RWPE2 (cell line): Measurements from ENCODE around the gene NEB.
"Not testable (repeated sequence)": the region's sequence is repeated elsewhere in the genome, so short reads cannot be mapped to it uniquely, and the experiment has no call there.

Experiments
- ATAC-seq: fragments of 200-7000 bp; cut with Tn5 transposase; 3 replicates; pipeline ENCODE4 v1.9.1; 2021; ENCODE audit warnings: low read depth
- DNase-seq: peaks from one replicate; pipeline ENCODE4 v3.0.0-alpha.2; 2020; ENCODE audit warnings: low spot score
- H3K27ac ChIP-seq: fragments of 450-650 bp; 2 replicates; pipeline ENCODE4 v1.5.1; 2017; ENCODE audit warnings: mild to moderate bottlenecking; ENCODE audit not compliant: poor library complexity, severe bottlenecking
- H3K27me3 ChIP-seq: fragments of 250-450 bp; sonication (Bioruptor Pico); 2 replicates; pipeline ENCODE4 v1.5.1; 2021; ENCODE audit warnings: mild to moderate bottlenecking, moderate library complexity; ENCODE audit not compliant: insufficient read depth, poor library complexity, severe bottlenecking
- H3K36me3 ChIP-seq: fragments of 250-450 bp; sonication (Bioruptor Pico); 2 replicates; pipeline ENCODE4 v1.5.1; 2020; ENCODE audit warnings: low read depth, mild to moderate bottlenecking, moderate library complexity
- H3K4me1 ChIP-seq: fragments of 250-450 bp; sonication (Bioruptor Pico); 2 replicates; pipeline ENCODE4 v1.5.1; 2021; ENCODE audit warnings: mild to moderate bottlenecking, moderate library complexity; ENCODE audit not compliant: insufficient read depth, poor library complexity, severe bottlenecking
- H3K4me3 ChIP-seq: fragments of 250-450 bp; sonication (Bioruptor Pico); 2 replicates; pipeline ENCODE4 v1.5.1; 2021; ENCODE audit warnings: mild to moderate bottlenecking, moderate library complexity; ENCODE audit not compliant: severe bottlenecking
- H3K9me3 ChIP-seq: fragments of 250-450 bp; sonication (Bioruptor Pico); 2 replicates; pipeline ENCODE4 v1.5.1; 2021; ENCODE audit warnings: mild to moderate bottlenecking, moderate library complexity; ENCODE audit not compliant: severe bottlenecking
- CTCF ChIP-seq: fragments of 450-650 bp; IDR thresholded peaks from one replicate; pipeline ENCODE4 v1.5.1; 2017; ENCODE audit warnings: mild to moderate bottlenecking, moderate library complexity; ENCODE audit not compliant: poor library complexity, severe bottlenecking

NEB gene

GRCh38 chr2:151650456-151650855, 83.8 kb downstream of the NEB start:
- H3K36me3 ChIP-seq, result no peaks in the 10 kb centered on the region
- H3K4me1 ChIP-seq, result no peaks in the 10 kb centered on the region
- H3K27ac ChIP-seq, result no peak overlapping the region
- no peaks in the 10 kb centered on the region for H3K9me3 ChIP-seq
- H3K4me3 ChIP-seq, result no peak overlapping the region
- no peaks in the 10 kb centered on the region for H3K27me3 ChIP-seq
- ATAC-seq (no peak), DNase-seq (no peak)
- no peak for TF ChIP-seq CTCF

GRCh38 chr2:151649966-151650365, 84.3 kb downstream of the NEB start:
- DNase-seq (no peak), ATAC-seq (no peak)
- Histone ChIP-seq H3K4me1 (no peaks in the 10 kb centered on the region), H3K36me3 (no peaks in the 10 kb centered on the region), H3K27ac (no peak overlapping the region), H3K4me3 (no peak overlapping the region), H3K9me3 (no peaks in the 10 kb centered on the region), H3K27me3 (no peaks in the 10 kb centered on the region)
- no peak for TF ChIP-seq CTCF

DNA sequence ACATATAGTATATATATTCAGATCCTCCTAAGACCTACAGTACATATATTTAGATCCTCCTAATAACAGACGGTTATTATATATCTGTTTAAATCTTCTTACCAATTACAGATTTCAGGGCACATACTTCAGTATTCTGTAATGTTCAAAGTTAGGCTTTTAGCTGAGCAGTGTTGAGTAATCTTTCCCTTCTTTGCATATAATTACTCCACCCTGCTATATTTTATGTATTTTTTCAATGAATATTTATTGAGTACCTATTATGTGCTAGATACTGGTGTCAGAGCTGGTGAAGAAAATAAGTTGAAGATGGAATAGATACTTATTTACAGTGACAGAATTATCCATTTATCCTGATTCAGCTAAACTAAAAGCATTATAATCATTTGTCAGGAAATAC, 84.9 kb downstream of the NEB start:
- DNase-seq (no peak), ATAC-seq (no peak)
- Histone ChIP-seq H3K36me3 (no peaks in the 10 kb centered on the region), H3K27ac (no peak overlapping the region), H3K27me3 (no peaks in the 10 kb centered on the region), H3K9me3 (no peaks in the 10 kb centered on the region), H3K4me3 (no peak overlapping the region), H3K4me1 (no peaks in the 10 kb centered on the region)
- no peak for TF ChIP-seq CTCF

- not testable (repeated sequence) for H3K9me3 ChIP-seq, H3K36me3 ChIP-seq, ATAC-seq, H3K4me1 ChIP-seq, DNase-seq, H3K27ac ChIP-seq, H3K4me3 ChIP-seq, H3K27me3 ChIP-seq
Observed at GRCh38 chr2:151646512-151646911, 87.8 kb downstream of the NEB start.

- no peaks in the 10 kb centered on the region for H3K9me3 ChIP-seq
- no peak overlapping the region for H3K27ac ChIP-seq
- no peak for TF ChIP-seq CTCF
- DNase-seq (no peak), ATAC-seq (no peak)
- H3K27me3 ChIP-seq, result no peaks in the 10 kb centered on the region
- H3K4me1 ChIP-seq, result no peaks in the 10 kb centered on the region
- H3K36me3 ChIP-seq, result no peaks in the 10 kb centered on the region
- H3K4me3 ChIP-seq, result no peak overlapping the region
Observed at GRCh38 chr2:151644580-151644979, 89.7 kb downstream of the NEB start.

DNA sequence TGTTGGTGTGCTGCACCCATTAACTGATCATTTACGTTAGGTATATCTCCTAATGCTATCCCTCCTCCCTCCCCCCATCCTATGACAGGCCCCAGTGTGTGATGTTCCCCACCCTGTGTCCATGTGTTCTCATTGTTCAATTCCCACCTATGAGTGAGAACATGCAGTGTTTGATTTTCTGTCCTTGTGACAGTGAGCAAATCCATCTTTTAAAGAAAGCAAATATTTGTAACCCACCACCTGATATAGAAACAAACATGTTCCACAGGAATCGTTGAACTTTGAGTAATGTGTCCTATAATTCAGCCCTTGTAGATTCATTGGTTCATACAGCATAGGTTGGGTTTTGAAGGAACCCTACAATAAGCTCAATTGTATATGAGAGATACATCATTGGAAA, 92.4 kb downstream of the NEB start:
- not testable (repeated sequence) for ATAC-seq, H3K4me1 ChIP-seq, DNase-seq, H3K36me3 ChIP-seq, H3K4me3 ChIP-seq, H3K27me3 ChIP-seq, H3K27ac ChIP-seq, H3K9me3 ChIP-seq
